Breast epithelium (tissue), 4 donors: ENCODE measurements around the gene RIOK2. TPM values are rescaled to one million over a fixed set of nuclear protein-coding genes. Genes with fewer than 3 reads are reported as not detected.

ENCODE experiments used
- DNase-seq, 2 donors: peaks; one replicate each; pipeline ENCODE4 v3.0.0-alpha.2; 2019; ENCODE audit warnings: low spot score in 2 of 2
- H3K27ac ChIP-seq, 2 donors: fragments of 200-600 bp; sonication (generic) in 1 of 2; one replicate each; pipeline ENCODE4 v1.5.1; 2016 to 2019; ENCODE audit warnings: mild to moderate bottlenecking in 1 of 2
- H3K27me3 ChIP-seq, 2 donors: fragments of 200-600 bp; sonication (generic) in 1 of 2; one replicate each; pipeline versions ENCODE4 v1.5.1 to v1.6.0; 2017 to 2019; ENCODE audit warnings: control low read depth in 1 of 2, mild to moderate bottlenecking in 1 of 2
- H3K36me3 ChIP-seq: fragments of 200-600 bp; one replicate; pipeline ENCODE4 v1.5.1; 2019
- H3K4me1 ChIP-seq, 2 donors: fragments of 200-600 bp; sonication (generic); one replicate each; pipeline ENCODE4 v1.5.1; 2016 to 2019; ENCODE audit warnings: control low read depth in 1 of 2
- H3K4me3 ChIP-seq, 3 donors: fragments of 200-600 bp; sonication (generic); 1 replicate in 2 of 3; 2 replicates in 1 of 3; pipeline ENCODE4 v1.5.1; 2016 to 2019; ENCODE audit warnings: mild to moderate bottlenecking in 3 of 3, moderate library complexity in 2 of 3
- H3K9me3 ChIP-seq, 2 donors: fragments of 200-600 bp; sonication (generic) in 1 of 2; one replicate each; pipeline ENCODE4 v1.5.1; 2016 to 2019; ENCODE audit warnings: control low read depth in 1 of 2
- CTCF ChIP-seq, 3 donors: fragments of 450-650 bp; IDR thresholded peaks; one replicate each; pipeline ENCODE4 v1.5.1; 2016 to 2017; ENCODE audit warnings: antibody characterized with exemption in 3 of 3, mild to moderate bottlenecking in 3 of 3, moderate library complexity in 3 of 3
- POLR2A ChIP-seq: fragments of 450-650 bp; IDR thresholded peaks from one replicate; pipeline ENCODE4 v1.6.1; 2016; ENCODE audit warnings: antibody characterized with exemption, mild to moderate bottlenecking, moderate library complexity
- POLR2AphosphoS5 ChIP-seq, 3 donors: sonication (generic); formaldehyde crosslinking; IDR thresholded peaks; one replicate each; pipeline ENCODE4 v1.6.1; 2017; ENCODE audit warnings: antibody characterized with exemption in 3 of 3
- intact Hi-C: fragments of 100-400 bp; cut with DNase I; formaldehyde crosslinking; loops from one replicate; pipeline ENCODE4 v1.15.1; 2023; ENCODE audit warnings: low total_unique reads
- total RNA-seq, 3 donors: library from RNA; depleted of rRNA; stranded (reverse); fragments of >200 nt; gene quantifications; one replicate each; pipeline ENCODE4 v1.1.0, GENCODE V29; 2016

Gene RIOK2
- total RNA-seq, 3 donors from 2014 or later = 23.7 to 28.5 (median 28.2) TPM

DNA sequence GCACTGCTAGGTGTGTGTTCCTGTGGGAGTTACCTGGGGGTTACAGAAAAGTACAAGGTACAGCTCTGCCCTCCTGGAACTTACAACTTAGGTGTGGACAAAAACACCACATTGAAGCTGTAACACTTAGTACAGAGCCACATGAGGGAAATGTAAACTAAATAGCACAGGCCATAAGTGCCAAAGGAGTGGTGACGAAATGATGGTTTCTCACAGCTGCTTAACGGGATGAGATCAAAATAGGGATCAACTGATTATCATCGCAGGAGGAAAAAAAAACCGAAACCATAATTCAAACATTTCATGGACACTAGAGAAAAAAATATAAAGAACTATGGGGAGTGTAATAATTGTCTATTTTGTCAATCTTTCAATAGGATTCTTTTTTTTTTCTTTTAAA lies 46.6 kb downstream of the RIOK2 start:
- H3K36me3 ChIP-seq = no peaks in the 10 kb centered on the region
- H3K4me1 ChIP-seq = no peaks in the 10 kb centered on the region
- no peak overlapping the region for H3K4me3 ChIP-seq
- DNase-seq = no peak
- no peaks in the 10 kb centered on the region for H3K9me3 ChIP-seq
- intact Hi-C loops = no loop called here
- no peak overlapping the region for H3K27ac ChIP-seq
- H3K27me3 ChIP-seq = no peaks in the 10 kb centered on the region
- TF ChIP-seq POLR2A (no peak), CTCF (IDR thresholded peaks at IDR 0.05) (no peak), POLR2AphosphoS5 (IDR thresholded peaks at IDR 0.05) (no peak)

DNA sequence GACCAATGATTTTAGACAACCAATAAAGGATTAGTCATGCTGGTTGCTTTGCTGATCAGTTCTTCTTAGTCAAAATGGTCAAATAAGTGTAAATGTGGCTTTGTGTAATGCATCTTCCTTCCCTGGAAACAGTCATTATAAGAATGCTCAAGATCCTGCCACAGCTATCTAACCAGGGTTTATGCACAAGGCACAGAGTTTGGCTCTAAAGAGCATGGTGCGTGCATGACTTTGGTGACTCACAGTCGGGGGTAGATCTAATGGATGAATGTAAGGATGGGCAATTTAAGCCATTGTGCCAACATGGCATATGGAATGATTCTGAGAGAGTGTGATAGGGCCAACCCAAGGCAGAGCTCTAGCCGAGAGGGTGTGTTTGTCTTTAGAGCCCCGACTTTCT lies 47.2 kb downstream of the RIOK2 start:
- no peak for DNase-seq
- TF ChIP-seq CTCF (IDR thresholded peaks at IDR 0.05) = no peak
- no peak for TF ChIP-seq POLR2A
- intact Hi-C loops = no loop called here
- Histone ChIP-seq H3K4me1 (no peaks in the 10 kb centered on the region), H3K9me3 (no peaks in the 10 kb centered on the region), H3K4me3 (no peak overlapping the region), H3K27ac (no peak overlapping the region), H3K27me3 (no peaks in the 10 kb centered on the region), H3K36me3 (no peaks in the 10 kb centered on the region)

GRCh38 chr5:97134634-97135033 lies 48.4 kb downstream of the RIOK2 start:
- intact Hi-C loops = no loop called here
- TF ChIP-seq POLR2A = no peak
- no peak for TF ChIP-seq POLR2AphosphoS5 (IDR thresholded peaks at IDR 0.05)
- no peak for TF ChIP-seq CTCF (IDR thresholded peaks at IDR 0.05)
- no peak for DNase-seq
- Histone ChIP-seq H3K36me3 (no peaks in the 10 kb centered on the region), H3K27me3 (no peaks in the 10 kb centered on the region), H3K4me1 (no peaks in the 10 kb centered on the region), H3K27ac (no peak overlapping the region), H3K9me3 (no peaks in the 10 kb centered on the region), H3K4me3 (no peak overlapping the region)

- no peak for TF ChIP-seq POLR2A
- TF ChIP-seq POLR2AphosphoS5 (IDR thresholded peaks at IDR 0.05) = no peak
- no peak for TF ChIP-seq CTCF (IDR thresholded peaks at IDR 0.05)
Measured at GRCh38 chr5:97133101-97133500, 49.9 kb downstream of the RIOK2 start.

GRCh38 chr5:97131921-97132320 lies 51.1 kb downstream of the RIOK2 start:
- Histone ChIP-seq H3K4me3 (no peak overlapping the region), H3K27me3 (no peaks in the 10 kb centered on the region), H3K27ac (no peak overlapping the region), H3K9me3 (no peaks in the 10 kb centered on the region), H3K4me1 (no peaks in the 10 kb centered on the region), H3K36me3 (no peaks in the 10 kb centered on the region)
- intact Hi-C loops = no loop called here
- DNase-seq = no peak
- TF ChIP-seq POLR2A (no peak), CTCF (IDR thresholded peaks at IDR 0.05) (no peak), POLR2AphosphoS5 (IDR thresholded peaks at IDR 0.05) (no peak)

More at GRCh38 chr5:97133101-97133500, 49.9 kb downstream of the RIOK2 start:
- intact Hi-C loops = no loop called here
- Histone ChIP-seq H3K9me3 (no peaks in the 10 kb centered on the region), H3K36me3 (no peaks in the 10 kb centered on the region), H3K27ac (no peak overlapping the region), H3K4me3 (no peak overlapping the region), H3K4me1 (no peaks in the 10 kb centered on the region), H3K27me3 (no peaks in the 10 kb centered on the region)
- DNase-seq = no peak
